ENCODE measurements around the gene PLA1A.

DNA sequence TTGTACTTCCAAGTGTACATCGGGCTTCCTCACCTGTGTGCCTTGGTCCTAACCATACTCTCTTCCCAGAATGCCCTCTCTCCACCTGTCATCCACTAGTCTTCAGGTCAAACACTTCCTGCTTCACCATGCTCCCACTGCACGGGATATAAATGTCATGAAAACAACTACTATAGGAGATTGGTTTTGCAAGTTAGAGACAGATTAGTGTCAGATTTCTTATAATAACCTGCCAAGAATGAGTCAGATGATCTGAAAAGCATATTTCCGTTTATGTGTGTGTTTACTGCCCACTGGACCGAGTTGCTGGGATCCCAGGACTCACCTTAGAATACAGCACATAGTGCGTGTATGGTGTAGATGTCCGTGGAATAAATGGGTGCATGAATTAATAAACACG, 21.4 kb downstream of the PLA1A start:
- TF ChIP-seq, protein P1, sequence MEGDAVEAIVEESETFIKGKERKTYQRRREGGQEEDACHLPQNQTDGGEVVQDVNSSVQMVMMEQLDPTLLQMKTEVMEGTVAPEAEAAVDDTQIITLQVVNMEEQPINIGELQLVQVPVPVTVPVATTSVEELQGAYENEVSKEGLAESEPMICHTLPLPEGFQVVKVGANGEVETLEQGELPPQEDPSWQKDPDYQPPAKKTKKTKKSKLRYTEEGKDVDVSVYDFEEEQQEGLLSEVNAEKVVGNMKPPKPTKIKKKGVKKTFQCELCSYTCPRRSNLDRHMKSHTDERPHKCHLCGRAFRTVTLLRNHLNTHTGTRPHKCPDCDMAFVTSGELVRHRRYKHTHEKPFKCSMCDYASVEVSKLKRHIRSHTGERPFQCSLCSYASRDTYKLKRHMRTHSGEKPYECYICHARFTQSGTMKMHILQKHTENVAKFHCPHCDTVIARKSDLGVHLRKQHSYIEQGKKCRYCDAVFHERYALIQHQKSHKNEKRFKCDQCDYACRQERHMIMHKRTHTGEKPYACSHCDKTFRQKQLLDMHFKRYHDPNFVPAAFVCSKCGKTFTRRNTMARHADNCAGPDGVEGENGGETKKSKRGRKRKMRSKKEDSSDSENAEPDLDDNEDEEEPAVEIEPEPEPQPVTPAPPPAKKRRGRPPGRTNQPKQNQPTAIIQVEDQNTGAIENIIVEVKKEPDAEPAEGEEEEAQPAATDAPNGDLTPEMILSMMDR (IDR thresholded peaks at IDR 0.05): no peak
- no peak for TF ChIP-seq POLR2A (IDR thresholded peaks at IDR 0.05)
